GM23248 (cell line): ENCODE data around the gene PFDN6. TPM values are rescaled to one million over a fixed set of nuclear protein-coding genes. Genes with fewer than 3 reads are reported as not detected.
A peak's percentile ranks its signal among the peaks of the same experiment; 100 is the strongest.

Source experiments
- DNase-seq: peaks from one replicate; pipeline ENCODE4 v3.0.0-alpha.2; 2015
- H2AFZ ChIP-seq: fragments of 200-600 bp; sonication (generic); 2 replicates; pipeline ENCODE4 v1.6.1; 2016; ENCODE audit warnings: antibody characterized with exemption
- H3F3A ChIP-seq: fragments of 200-600 bp; sonication (generic); 2 replicates; pipeline ENCODE4 v1.6.1; 2016; ENCODE audit warnings: mild to moderate bottlenecking, antibody characterized with exemption, mixed run types; ENCODE audit not compliant: insufficient read depth
- H3K27ac ChIP-seq: fragments of 200-600 bp; sonication (generic); 2 replicates; pipeline ENCODE4 v1.5.1; 2016; ENCODE audit warnings: mild to moderate bottlenecking
- H3K27me3 ChIP-seq: fragments of 200-600 bp; sonication (generic); replicated peaks from 2 replicates; pipeline ENCODE4 v1.6.1; 2016; ENCODE audit warnings: mild to moderate bottlenecking; ENCODE audit not compliant: insufficient read depth
- H3K36me3 ChIP-seq: fragments of 200-600 bp; sonication (generic); 2 replicates; pipeline ENCODE4 v1.6.1; 2016; ENCODE audit warnings: low read depth, mild to moderate bottlenecking
- H3K4me1 ChIP-seq: fragments of 200-600 bp; sonication (generic); 2 replicates; pipeline ENCODE4 v1.6.1; 2016; ENCODE audit warnings: mild to moderate bottlenecking; ENCODE audit not compliant: insufficient read depth
- H3K4me2 ChIP-seq: fragments of 200-600 bp; sonication (generic); one replicate; pipeline ENCODE4 v1.6.1; 2016; ENCODE audit warnings: mild to moderate bottlenecking; ENCODE audit not compliant: unreplicated experiment
- H3K4me3 ChIP-seq: fragments of 200-600 bp; sonication (generic); 2 replicates; pipeline ENCODE4 v1.5.1; 2016; ENCODE audit warnings: mild to moderate bottlenecking
- H3K79me2 ChIP-seq: fragments of 200-600 bp; sonication (generic); 2 replicates; pipeline ENCODE4 v1.6.1; 2016; ENCODE audit warnings: mild to moderate bottlenecking; ENCODE audit not compliant: insufficient read depth
- H3K9ac ChIP-seq: fragments of 200-600 bp; sonication (generic); 2 replicates; pipeline ENCODE4 v1.6.1; 2016; ENCODE audit warnings: mild to moderate bottlenecking
- H3K9me2 ChIP-seq: fragments of 200-600 bp; sonication (generic); 2 replicates; pipeline ENCODE4 v1.6.1; 2016; ENCODE audit warnings: mixed run types, mild to moderate bottlenecking, moderate library complexity; ENCODE audit not compliant: insufficient read depth
- H3K9me3 ChIP-seq: fragments of 200-600 bp; sonication (generic); one replicate; pipeline ENCODE4 v1.6.1; 2017; ENCODE audit warnings: low read depth
- H4K20me1 ChIP-seq: fragments of 200-600 bp; sonication (generic); 2 replicates; pipeline ENCODE4 v1.6.0; 2016; ENCODE audit not compliant: insufficient read depth
- EZH2 ChIP-seq: fragments of 200-600 bp; sonication (generic); IDR thresholded peaks from 2 replicates; pipeline ENCODE4 v1.6.1; 2018; ENCODE audit warnings: antibody characterized with exemption, mild to moderate bottlenecking; ENCODE audit not compliant: insufficient read depth, poor library complexity, severe bottlenecking
- EZH2phosphoT487 ChIP-seq: fragments of 200-600 bp; sonication (generic); IDR thresholded peaks from 2 replicates; pipeline ENCODE4 v1.6.1; 2018; ENCODE audit warnings: antibody characterized with exemption, moderate library complexity, mild to moderate bottlenecking, low read depth; ENCODE audit not compliant: insufficient read depth
- WGBS, 2 experiments: methylation state at CpG; one replicate each; pipeline ENCODE4 v1.1.6; 2015 to 2017; ENCODE audit warnings: low lambda C conversion rate in 2 of 2, low coverage in 1 of 2; ENCODE audit errors: missing lambda C conversion rate in 2 of 2; 5-methylcytosine and 5-hydroxymethylcytosine counted together
- in situ Hi-C: fragments of 300-500 bp; cut with MboI; formaldehyde crosslinking; loops from 2 replicates; pipeline ENCODE4 v1.15.0; 2020
- polyA plus RNA-seq: library from polyadenylated mRNA; unstranded; fragments of >200 nt; fragmentation: Nextera tagmentation; extraction: Ambion mirVana; gene quantifications from 2 replicates; pipeline ENCODE4 v1.2.1, GENCODE V29; 2016
- total RNA-seq: library from RNA; depleted of rRNA; stranded (reverse); fragments of >200 nt; shearing (Covaris generic); gene quantifications from 2 replicates; pipeline ENCODE4 v1.2.3, GENCODE V29; 2014

The PFDN6 gene
- total and polyA plus RNA-seq, 2 experiments from 2014 or later = 7.9 to 31.9 TPM

DNA sequence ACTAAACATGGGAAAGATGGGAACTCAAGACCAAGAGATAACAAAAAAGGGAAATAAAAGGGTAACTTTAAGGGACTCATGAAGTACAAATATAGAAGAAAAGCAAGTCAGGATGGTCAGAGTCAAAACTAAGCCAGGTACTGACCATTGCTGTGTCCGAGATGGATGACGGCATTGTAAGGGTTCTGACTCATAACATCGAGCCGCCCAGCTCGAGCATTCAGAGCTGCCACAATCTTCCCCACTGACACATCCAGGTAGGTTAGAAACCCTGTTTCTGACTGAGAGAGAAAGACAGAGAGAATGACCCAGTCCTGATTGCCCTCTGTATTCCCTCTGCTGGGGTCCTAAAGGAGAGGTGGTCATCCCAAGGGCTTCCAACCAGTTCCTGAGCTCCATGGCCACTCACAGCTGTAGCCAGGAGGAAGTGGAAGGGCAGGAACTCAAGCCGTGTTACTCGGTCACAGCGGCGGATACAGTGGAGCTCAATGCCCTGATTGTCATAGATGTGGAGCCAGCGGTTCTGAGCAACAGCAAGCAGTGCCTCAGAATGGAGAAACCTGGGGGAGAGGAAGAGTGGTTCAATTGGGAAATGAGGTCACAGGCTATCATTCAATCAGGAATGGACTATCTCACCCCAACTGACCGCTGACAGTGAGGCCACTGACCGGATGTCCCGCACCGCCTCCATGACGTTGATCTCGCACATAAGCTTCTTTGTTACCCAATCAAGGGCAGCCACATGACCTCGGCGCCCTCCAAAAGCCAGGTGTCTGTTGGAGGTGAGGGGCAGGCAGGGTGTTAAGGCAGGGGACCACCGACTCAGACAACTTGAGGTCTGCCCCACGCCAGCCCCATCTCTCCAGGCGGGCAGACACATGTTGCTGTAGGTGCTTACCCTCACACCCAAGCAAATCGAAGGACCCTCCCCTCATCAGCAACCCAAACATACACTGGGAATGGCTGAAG lies 2.2 kb upstream of the PFDN6 start:
- no peaks in the 10 kb centered on the region for H4K20me1 ChIP-seq
- no peak for TF ChIP-seq EZH2phosphoT487
- TF ChIP-seq EZH2 = no peak
- H3K9me2 ChIP-seq = no peaks in the 10 kb centered on the region
- H3K4me1 ChIP-seq = peaks cover 13% of the 10 kb centered on the region
- H3F3A ChIP-seq = no peaks in the 10 kb centered on the region
- no peak for DNase-seq
- H3K27ac ChIP-seq = no peak overlapping the region
- WGBS, 2 experiments = 91 to 93% methylated on average over 22 of the region's 22 CpGs
- peaks cover 86% of the 10 kb centered on the region for H3K79me2 ChIP-seq
- H3K4me3 ChIP-seq = peak overlapping the region; percentile 98; the same call in 1 of the 2 replicates
- peaks cover 43% of the 10 kb centered on the region; the same call in 1 of the 2 replicates for H3K36me3 ChIP-seq
- no peaks in the 10 kb centered on the region for H3K9me3 ChIP-seq
- no peak overlapping the region for H2AFZ ChIP-seq
- in situ Hi-C loops = no loop called here
- H3K27me3 ChIP-seq = no peaks in the 10 kb centered on the region
- peak overlapping the region; percentile 99 for H3K4me2 ChIP-seq
- peak overlapping the region; percentile 94; the same call in 1 of the 2 replicates for H3K9ac ChIP-seq

DNA sequence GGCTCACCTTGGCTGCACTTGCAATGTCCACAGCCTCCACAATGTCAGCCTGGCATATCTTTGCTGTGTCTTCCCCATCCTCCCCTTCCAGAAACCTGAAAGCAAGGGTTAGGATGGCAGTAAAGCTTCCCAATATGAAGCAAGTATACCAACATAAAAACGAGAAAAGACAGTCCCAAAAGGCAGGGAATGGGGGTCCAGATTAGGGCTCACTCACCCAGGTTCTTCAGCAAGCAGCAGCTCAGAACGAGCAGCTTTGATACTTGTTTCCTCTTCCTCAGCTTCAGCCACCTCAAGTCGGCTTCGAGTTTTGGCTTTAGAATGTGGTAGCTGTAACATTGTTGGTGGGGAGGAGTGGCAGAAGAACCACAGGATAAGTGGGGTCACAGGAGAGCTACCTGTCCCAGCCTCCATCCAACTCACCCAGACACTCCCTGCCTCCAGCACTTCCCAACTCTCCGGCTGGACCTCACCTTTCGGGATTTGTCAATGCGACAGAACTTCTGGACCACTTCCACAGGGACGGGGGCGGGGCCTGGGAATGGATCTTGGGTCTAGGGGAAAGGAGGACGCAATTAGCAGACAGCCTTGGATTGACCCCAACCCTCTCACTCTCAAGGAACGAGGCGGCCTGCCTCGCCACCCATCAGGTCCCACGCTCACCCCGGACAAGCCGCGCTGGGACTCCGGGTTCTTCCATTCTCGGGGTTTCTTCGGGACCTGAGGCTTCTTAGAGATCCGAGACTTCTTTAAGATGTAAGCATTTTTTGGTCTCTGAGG lies 1.1 kb upstream of the PFDN6 start:
- peak overlapping the region; percentile 94 for H3K9ac ChIP-seq
- in situ Hi-C loops = no loop called here
- peaks cover 78% of the 10 kb centered on the region for H3K79me2 ChIP-seq
- TF ChIP-seq EZH2 = no peak
- TF ChIP-seq EZH2phosphoT487 = no peak
- H3K9me2 ChIP-seq = no peaks in the 10 kb centered on the region
- H3K4me3 ChIP-seq = peak overlapping the region; percentile 98
- no peaks in the 10 kb centered on the region for H3F3A ChIP-seq
- H2AFZ ChIP-seq = peak overlapping the region; percentile 98
- peaks cover 32% of the 10 kb centered on the region; the same call in 1 of the 2 replicates for H3K36me3 ChIP-seq
- 11% methylated on average over 21 of the region's 21 CpGs for WGBS, 2 experiments
- peak overlapping the region; percentile 64 for H3K27ac ChIP-seq
- H4K20me1 ChIP-seq = no peaks in the 10 kb centered on the region
- H3K4me2 ChIP-seq = peak overlapping the region; percentile 99
- H3K4me1 ChIP-seq = peaks cover 13% of the 10 kb centered on the region
- peak; percentile 48 for DNase-seq
- H3K9me3 ChIP-seq = no peaks in the 10 kb centered on the region
- H3K27me3 ChIP-seq = no peaks in the 10 kb centered on the region

DNA sequence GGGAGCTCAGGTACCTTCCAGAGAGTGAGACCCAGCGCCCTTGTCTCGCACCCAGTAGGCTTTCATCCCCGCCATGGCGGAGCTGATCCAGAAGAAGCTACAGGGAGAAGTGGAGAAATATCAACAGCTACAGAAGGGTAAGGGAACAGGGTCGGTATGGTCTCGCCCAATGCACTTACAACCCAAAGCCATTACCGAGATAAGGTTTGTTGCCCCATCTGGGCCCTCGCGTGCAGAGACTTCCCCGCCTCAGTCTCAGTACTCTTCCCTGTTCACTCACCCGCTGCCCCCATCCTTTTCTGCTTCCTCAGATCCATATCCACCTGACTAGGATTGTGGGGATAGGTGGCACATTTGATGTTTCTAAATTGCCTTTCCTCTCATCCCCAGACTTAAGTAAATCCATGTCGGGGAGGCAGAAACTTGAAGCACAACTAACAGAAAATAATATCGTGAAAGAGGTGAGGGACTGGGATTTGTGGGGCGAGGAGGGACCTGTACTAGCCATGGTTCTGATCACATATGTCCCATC lies 449 bp downstream of the PFDN6 start:
- peaks cover 13% of the 10 kb centered on the region for H3K4me1 ChIP-seq
- no peaks in the 10 kb centered on the region for H3F3A ChIP-seq
- H3K9ac ChIP-seq = peak overlapping the region; percentile 94
- H3K79me2 ChIP-seq = peaks cover 63% of the 10 kb centered on the region
- in situ Hi-C loops = no loop called here
- no peaks in the 10 kb centered on the region for H3K9me2 ChIP-seq
- H3K4me2 ChIP-seq = peak overlapping the region; percentile 99
- H3K27ac ChIP-seq = peak overlapping the region; percentile 64
- peak overlapping the region; percentile 98 for H2AFZ ChIP-seq
- H3K9me3 ChIP-seq = no peaks in the 10 kb centered on the region
- peak; percentile 66 for DNase-seq
- TF ChIP-seq EZH2 (no peak), EZH2phosphoT487 (no peak)
- peaks cover 18% of the 10 kb centered on the region; the same call in 1 of the 2 replicates for H3K36me3 ChIP-seq
- H3K4me3 ChIP-seq = peak overlapping the region; percentile 98
- no peaks in the 10 kb centered on the region for H3K27me3 ChIP-seq
- WGBS, 2 experiments = 1 to 3% methylated on average over 13 to 14 of the region's 14 CpGs
- no peaks in the 10 kb centered on the region for H4K20me1 ChIP-seq

DNA sequence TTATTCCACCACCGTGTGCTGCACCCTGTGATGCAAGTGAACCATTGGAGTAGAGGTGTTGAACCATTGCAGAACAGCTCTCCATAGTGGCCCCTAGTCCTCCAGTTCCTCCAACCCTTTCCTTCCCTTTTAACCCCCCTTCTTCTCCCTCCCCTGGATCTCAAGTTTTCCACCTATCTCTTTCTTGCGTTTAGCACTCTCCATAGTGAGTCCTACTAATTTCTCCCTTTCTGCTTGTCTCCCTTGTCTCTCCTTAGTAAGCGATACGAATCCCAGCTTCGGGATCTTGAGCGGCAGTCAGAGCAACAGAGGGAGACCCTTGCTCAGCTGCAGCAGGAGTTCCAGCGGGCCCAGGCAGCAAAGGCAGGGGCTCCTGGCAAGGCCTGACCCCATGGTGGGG lies 1.1 kb downstream of the PFDN6 start:
- Histone ChIP-seq H3K9me2 (no peaks in the 10 kb centered on the region), H3K4me3 (peak overlapping the region; percentile 98), H3F3A (no peaks in the 10 kb centered on the region), H3K27ac (no peak overlapping the region), H3K9ac (peak overlapping the region; percentile 94), H3K4me1 (peaks cover 13% of the 10 kb centered on the region), H3K27me3 (no peaks in the 10 kb centered on the region), H3K79me2 (peaks cover 57% of the 10 kb centered on the region), H3K9me3 (no peaks in the 10 kb centered on the region), H3K36me3 (peaks cover 13% of the 10 kb centered on the region; the same call in 1 of the 2 replicates), H2AFZ (no peak overlapping the region), H4K20me1 (no peaks in the 10 kb centered on the region), H3K4me2 (peak overlapping the region; percentile 99)
- 63 to 68% methylated on average over 7 of the region's 7 CpGs for WGBS, 2 experiments
- DNase-seq = no peak
- TF ChIP-seq EZH2phosphoT487 (no peak), EZH2 (no peak)
- in situ Hi-C loops = no loop called here
